Fibroblast of mammary gland (primary cell): ENCODE measurements around the gene ARPC4.

ENCODE experiments used
- DNase-seq: peaks from one replicate; pipeline ENCODE4 v3.0.0-alpha.2; 2010; ENCODE audit warnings: low read depth
- H3K4me3 ChIP-seq: 2 replicates; pipeline ENCODE4 v1.5.1; 2011; ENCODE audit warnings: low read depth, mild to moderate bottlenecking, low read length, moderate library complexity; ENCODE audit not compliant: control insufficient read depth
- TF ChIP-seq, protein P1 (sequence below): conservative IDR thresholded peaks from 2 replicates; pipeline ENCODE4 v1.5.1; 2011; ENCODE audit warnings: low read depth, low read length, inconsistent platforms; ENCODE audit not compliant: control insufficient read depth, insufficient read depth

Gene ARPC4

GRCh38 chr3:9826815-9827573 is 34.1 kb downstream of the ARPC4 start:
- TF ChIP-seq, protein P1, sequence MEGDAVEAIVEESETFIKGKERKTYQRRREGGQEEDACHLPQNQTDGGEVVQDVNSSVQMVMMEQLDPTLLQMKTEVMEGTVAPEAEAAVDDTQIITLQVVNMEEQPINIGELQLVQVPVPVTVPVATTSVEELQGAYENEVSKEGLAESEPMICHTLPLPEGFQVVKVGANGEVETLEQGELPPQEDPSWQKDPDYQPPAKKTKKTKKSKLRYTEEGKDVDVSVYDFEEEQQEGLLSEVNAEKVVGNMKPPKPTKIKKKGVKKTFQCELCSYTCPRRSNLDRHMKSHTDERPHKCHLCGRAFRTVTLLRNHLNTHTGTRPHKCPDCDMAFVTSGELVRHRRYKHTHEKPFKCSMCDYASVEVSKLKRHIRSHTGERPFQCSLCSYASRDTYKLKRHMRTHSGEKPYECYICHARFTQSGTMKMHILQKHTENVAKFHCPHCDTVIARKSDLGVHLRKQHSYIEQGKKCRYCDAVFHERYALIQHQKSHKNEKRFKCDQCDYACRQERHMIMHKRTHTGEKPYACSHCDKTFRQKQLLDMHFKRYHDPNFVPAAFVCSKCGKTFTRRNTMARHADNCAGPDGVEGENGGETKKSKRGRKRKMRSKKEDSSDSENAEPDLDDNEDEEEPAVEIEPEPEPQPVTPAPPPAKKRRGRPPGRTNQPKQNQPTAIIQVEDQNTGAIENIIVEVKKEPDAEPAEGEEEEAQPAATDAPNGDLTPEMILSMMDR: peak; percentile 28
- no peak overlapping the region for H3K4me3 ChIP-seq
- DNase-seq: peak; percentile 30

- no peak for DNase-seq
- TF ChIP-seq, protein P1: no peak
- H3K4me3 ChIP-seq: no peak overlapping the region
Observed at GRCh38 chr3:9828801-9829755, 36.2 kb downstream of the ARPC4 start.

DNA sequence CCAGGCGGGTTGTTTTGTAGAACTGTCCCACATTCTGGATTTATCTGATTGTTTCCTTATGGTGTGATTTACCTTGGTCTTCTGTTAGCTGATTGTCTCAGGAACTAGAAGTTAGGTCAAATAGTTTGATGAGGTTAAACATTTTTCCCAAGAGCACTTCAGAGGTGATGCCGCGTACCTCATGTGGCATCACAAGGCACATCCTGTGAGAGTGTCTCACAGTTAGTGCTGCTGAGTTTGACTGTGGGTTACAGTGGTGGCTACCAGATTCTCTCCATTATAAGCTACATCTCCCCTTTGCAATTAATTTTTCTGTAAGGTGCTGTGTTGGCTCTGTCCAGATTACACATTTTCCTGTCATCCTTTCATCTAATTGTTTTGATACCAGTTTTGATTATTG is 38.4 kb downstream of the ARPC4 start:
- TF ChIP-seq, protein P1: no peak
- no peak for DNase-seq
- H3K4me3 ChIP-seq: no peak overlapping the region

GRCh38 chr3:9833078-9833477 is 40.2 kb downstream of the ARPC4 start:
- TF ChIP-seq, protein P1: no peak
- H3K4me3 ChIP-seq: no peak overlapping the region
- DNase-seq: no peak

GRCh38 chr3:9834520-9835380 is 41.9 kb downstream of the ARPC4 start:
- no peak overlapping the region for H3K4me3 ChIP-seq
- TF ChIP-seq, protein P1: no peak
- DNase-seq: no peak

DNA sequence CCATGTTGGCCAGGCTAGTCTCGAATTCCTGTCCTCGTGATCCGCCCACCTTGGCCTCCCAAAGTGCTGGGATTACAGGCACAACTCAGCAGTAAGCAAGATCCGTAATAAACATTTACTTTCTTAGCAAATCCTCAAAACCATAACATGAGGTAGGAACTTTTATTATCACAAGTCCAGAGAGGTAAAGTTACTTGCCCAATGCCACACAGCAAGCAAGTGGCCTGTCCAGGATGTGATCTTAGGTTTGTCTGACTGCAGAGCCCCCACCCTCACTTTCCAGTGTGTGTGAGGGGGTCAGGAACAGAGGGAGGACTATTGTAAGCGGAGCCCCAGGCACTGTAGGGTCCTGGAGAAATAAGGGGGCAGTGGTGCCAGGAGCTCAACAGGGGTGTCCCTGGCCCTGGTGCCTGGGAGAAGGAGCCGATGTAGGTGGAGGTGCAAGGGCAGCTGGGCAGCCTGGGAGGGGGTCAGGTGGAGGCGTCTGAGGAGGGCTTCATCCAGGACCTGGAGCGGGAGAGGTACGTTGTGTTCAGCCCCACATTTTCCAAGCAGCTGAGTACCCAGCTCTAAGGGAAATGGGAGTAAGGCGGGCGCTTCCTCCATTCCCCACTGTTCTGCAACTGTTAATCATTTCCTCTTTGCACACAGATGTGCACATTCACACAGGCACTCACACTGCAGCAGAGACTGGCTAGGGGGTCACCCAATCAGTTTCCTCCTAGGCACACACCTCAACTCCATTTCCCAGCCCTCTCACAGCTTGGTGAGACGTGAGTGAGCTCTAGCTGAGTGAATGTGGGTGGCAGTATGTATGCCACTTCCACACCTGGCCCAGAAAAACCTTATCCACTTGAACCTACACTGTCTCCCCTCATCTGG is 45.1 kb downstream of the ARPC4 start:
- DNase-seq: no peak
- H3K4me3 ChIP-seq: no peak overlapping the region
- TF ChIP-seq, protein P1: no peak
